Superior temporal gyrus (tissue), 1 donor: ENCODE data around the gene TMEM143.
"Not testable (repeated sequence)": the region's sequence is repeated elsewhere in the genome, so short reads cannot be mapped to it uniquely, and the experiment has no call there.

Experiments
- DNase-seq: peaks from one replicate; pipeline ENCODE4 v3.0.0-alpha.2; 2016; ENCODE audit errors: extremely low spot score

TMEM143 gene

DNA sequence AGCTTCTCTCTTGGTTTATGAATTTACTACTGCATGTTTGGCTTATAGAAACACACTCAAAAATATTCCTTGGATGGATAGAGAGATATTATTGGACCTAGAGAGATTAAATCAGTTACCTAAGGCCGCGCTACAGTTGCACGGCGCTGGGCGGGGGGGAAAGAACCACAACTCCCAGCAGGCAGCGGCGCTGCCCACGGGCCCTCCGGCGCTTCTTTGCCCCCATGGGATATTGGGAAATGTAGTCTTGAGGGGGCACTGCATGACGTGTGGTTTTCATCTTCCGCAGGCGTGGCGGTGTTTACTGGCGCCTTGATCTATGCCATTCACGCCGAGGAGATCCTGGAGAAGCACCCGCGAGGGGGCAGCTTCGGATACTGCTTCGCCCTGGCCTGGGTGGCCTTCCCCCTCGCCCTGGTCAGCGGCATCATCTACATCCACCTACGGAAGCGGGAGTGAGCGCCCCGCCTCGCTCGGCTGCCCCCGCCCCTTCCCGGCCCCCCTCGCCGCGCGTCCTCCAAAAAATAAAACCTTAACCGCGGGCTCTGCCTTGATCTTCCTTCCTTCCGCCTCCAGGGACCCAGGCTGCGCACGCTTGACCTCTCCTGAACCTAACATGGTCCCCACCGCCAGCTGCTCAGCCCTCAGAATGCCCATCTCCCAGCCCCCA is 33.6 kb downstream of the TMEM143 start:
- peak; percentile 96 for DNase-seq

DNA sequence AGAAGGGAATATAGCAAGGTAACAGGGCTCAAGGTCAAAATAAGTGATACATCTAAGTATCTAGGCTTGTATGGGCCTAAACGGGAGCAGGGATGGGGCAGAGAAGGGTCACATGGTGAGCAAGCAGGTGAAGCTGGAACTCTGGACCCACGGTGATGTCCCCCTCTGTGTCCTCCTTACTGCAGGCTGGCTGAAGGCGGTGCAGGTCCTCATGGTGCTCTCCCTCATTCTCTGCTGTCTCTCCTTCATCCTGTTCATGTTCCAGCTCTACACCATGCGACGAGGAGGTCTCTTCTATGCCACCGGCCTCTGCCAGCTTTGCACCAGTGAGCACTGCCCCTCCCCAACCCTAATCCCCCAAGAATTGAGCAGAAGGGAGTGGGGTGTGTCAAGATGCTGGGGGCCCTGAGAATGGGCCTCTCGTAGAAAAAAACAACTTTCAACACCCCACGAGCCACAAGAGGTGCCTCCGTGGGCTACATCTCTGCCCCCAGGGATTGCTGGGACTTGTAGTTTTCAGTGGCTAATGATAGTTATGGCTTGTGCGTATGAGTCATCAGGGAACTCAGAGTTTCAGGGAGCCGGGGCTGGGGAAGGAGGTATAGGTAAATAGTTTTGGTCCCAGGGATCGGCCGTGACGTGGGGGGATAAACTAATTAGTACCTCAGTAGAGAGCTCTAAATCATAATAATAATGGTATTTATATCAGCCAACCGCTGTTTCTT is 34.4 kb downstream of the TMEM143 start:
- peak; percentile 31 for DNase-seq

DNA sequence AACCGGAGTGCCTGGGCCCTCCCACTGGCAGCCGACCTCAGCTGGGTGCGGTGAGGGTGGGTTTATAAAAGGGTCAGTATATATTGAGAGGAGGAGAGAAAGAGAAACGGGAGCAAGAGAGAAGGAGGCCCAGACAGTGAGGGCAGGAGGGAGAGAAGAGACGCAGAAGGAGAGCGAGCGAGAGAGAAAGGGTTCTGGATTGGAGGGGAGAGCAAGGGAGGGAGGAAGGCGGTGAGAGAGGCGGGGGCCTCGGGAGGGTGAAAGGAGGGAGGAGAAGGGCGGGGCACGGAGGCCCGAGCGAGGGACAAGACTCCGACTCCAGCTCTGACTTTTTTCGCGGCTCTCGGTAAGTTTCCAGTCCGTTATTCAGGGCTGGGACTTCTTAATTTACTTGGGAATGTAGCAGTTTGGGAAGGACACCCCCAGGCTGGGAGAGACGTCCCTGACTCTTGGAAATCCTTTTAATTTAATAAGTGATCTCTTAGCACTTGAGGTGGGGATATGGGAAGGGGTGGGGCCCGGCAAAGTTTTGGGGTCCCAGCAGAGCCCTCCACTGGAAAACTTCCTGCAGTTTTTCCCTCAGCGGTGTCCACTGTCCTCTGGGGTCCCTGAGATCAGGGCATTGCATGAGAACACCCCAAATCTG is 38.4 kb downstream of the TMEM143 start, which contains the start of gene EMP3:
TSS of gene EMP3 (plus strand) at position 288 of the 646 bp plus-strand sequence. CDS start 1,293 bp downstream, outside the sequence.
- no peak for DNase-seq

- peak; percentile 94 for DNase-seq
These were observed 41.8 kb downstream of the TMEM143 start for GRCh38 chr19:48321622-48322591.

- no peak for DNase-seq
These were observed 42.4 kb downstream of the TMEM143 start for GRCh38 chr19:48321372-48321621.

DNA sequence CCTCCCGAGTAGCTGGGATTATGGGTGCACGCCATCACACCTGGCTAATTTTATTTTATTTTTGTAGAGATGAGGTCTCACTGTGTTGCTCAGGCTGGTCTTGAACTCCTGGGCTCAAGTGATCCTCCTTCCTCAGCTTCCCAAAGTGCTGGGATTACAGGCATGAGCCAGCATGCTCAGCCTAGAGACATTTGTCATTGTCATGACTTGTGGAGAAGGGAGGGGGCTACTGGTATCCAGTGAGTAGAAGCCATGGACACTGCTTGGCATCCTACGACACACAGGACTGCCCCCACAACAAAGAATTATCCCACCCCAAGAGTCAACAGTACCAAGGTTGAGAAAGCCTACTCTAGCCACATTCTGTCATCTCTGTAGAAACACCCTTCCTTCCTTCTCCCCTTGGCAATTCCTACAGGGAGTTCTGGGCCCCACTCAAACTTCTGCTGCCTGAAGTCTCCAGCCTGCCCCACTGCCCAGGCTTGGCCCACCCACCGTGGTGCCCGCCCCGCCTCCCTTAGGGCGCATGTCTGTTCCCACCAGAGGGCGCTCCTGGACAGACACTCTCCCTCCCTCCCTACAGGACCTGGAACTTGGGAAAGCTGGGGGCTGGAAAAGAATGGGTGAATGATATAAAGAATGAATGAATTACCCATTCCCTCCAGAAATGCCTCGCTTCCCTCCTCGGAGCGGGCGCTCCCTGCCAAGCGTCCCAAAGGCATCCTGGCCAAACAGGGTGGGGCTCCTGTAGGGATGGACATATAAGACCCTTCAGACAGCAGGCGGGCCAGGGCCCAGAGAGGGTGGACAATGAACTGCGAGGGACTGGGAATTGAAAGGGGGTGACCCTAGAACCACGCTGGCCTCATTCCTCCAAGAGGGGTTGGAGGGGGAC is 43.8 kb downstream of the TMEM143 start:
- DNase-seq: peak; percentile 76

DNA sequence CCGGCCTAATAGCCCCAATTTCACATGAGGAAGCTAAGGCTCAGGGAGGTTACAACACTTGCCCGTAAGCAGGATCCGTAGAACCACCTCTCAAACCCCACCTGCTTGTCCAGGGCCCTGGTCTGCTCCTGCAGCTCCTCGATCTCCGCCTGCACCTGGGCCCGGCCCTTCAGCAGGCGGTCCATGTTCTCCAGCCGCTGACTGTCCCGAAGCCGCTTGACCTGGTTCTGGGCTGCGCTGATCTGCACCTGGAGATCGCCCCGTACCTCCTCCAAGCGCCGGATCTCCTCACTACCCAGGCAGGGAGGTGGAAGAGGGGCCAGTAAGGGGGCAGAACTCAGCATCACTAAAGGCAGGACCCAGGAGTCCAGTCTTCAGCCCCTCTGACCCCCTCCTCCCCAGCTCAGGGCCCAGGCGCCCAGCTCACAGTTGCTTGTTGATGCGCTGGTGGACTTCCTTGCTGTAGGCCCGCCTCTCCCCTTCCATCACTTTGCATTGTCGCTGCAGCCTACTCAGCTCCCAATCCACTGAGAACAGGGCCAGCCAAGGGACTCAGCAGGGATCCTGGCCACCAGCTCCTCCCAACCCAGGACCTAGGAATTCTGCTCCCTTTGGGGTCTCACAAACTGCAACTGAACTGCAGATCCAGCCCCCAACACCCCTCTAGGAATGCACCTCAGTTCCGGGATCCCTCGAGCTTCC is 45.3 kb downstream of the TMEM143 start:
- no peak for DNase-seq

- not testable (repeated sequence) for DNase-seq
These were observed 46.1 kb downstream of the TMEM143 start for GRCh38 chr19:48317708-48317960.

DNA sequence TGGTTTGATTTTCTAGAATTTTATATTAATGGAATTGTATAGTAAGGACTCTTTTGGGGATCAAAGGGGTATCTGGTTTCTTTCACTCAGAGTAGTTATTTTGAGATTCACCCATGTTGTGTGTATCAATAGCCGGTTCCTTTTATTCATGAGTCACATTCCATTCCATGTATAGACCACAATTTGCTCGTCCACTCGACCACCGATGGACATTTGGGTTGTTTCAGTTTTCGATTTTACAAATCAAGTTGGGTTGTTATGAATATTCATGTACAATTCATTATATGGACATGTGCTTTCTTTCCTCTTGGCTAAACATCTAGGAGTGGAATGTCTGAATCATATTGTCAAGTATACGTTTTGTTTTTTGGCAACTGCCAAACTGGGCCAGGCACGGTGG is 48.0 kb downstream of the TMEM143 start:
- no peak for DNase-seq

DNA sequence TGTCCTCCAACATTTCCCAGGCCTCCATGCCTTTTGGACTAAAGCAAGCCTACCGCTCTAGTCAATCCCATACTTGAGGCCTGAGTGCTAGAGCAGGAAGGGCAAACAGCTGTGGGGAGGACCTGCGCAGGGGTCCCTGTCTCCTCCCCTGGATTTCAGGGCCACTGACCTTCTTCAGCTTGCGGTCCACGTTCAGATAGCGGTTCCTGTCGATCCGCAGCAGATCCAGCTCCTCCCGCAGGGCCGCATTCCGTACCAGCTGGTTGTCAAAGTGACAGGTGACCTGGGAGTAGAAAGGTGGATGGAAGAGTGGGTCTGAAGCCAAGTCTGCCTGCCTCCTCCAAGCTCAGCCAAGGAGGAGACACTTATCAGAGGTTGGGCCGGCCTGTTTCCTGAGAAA is 52.4 kb downstream of the TMEM143 start:
- no peak for DNase-seq

DNA sequence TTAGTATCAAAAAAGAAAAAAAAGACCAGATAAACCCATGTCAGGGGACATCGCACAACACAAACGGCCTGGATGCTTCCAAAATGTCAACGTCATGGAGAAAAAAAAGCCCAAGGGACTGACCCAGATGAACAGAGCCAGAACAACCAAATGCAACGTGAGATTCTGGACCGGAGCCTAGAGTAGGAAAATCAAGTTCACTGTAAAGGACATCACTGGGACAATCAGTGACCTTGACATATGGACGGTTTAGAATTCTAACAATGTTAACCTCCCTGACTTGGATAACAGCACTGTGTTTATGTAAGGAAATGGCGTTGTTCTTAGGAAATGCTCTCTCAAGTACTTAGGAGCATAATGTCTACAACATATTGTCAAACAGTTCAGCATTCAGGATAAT is 53.5 kb downstream of the TMEM143 start:
- DNase-seq: no peak

DNA sequence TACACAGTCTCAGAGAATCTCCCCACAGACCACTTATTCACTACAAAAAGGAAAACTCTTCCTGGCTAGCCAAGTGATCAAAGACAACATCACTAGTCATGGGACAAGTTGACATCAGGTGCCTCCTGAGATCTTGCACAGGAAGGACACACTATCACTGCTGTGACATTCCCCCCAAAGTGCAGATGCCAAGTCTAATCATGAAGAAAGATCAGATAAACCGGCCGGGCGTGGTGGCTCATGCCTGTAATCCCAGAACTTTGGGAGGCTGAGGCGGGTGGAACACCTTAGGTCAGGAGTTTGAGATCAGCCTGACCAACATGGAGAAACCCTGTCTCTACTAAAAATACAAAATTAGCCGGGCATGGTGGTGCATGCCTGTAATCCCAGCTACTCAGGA is 54.0 kb downstream of the TMEM143 start:
- DNase-seq: not testable (repeated sequence)

DNA sequence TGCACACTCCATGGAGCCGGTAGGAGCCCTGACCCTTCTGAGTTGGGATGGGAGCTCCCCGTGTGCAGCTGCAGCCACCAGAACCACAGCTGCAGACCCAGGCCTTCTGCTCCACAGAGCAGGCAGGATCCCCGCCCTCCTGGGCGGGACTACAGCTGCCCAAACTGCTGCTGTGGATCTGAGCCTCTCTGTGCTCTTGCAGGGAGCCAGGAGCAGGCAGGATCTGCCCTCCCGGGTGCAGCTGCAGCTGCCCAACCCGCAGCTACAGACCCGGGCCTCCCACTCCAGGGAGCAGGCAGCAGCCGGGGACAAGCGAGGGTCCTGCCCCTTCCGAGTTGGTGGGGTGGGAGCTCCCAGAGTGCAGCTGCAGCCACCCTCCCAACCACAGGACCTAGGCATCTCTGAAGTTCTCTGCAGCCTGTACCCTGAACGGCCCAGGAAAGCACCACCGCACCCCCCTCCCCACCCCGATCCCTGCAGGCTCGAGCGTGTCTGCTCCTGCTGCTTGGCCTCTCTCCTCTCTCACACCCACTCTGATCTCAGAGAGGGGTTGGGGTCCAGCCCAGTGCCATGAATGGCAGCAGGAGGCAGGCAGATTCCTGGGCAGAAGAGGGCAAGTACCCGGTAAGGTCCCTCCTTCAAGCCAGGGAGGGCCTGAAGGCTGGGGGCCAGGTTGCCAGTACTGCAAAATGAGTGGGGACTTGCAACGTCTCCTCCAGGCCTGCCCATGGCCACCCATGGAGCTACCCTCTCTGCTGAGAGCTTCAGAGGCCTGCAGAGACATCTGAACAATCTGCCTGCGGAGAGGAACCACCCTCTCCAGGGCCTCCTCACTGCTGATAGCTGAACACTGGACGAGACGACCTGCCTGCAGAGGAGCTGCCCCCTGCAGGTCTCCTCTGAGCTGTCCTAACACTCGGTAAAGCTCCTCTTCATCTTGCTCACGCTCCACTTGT is 54.8 kb downstream of the TMEM143 start:
- DNase-seq: no peak

GRCh38 chr19:48303866-48304265 is 59.9 kb downstream of the TMEM143 start:
- no peak for DNase-seq

- no peak for DNase-seq
These were observed 60.4 kb downstream of the TMEM143 start for GRCh38 chr19:48303367-48303766.

GRCh38 chr19:48302600-48302959 is 61.2 kb downstream of the TMEM143 start:
- DNase-seq: no peak

DNA sequence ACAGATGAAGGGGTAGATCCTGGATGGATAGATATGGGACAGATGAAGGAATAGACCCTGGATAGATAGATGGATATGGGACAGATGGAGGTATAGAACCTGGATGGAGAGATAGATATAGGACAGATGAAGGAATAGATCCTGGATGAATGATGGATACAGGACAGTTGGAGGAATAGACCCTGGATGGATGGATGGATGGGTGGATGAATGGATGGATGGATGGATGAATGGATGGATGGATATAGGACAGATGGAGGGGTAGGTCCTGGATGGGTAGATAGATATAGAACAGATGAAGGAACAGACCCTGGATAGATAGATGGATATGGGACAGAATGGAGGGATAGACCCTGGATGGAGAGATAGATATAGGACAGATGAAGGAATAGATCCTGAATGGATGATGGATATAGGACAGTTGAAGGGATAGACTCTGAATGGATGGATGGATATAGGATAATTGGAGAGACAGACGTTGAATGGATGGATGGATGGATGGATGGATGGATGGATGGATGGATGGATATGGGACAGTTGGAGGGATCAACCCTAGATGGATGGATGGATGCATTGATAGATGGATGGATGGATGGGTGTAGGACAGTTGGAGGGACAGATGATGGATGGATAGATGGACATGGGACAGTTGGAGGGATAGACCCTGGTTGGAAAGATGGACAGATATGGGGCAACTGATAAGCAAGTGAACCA is 61.7 kb downstream of the TMEM143 start:
- DNase-seq: no peak

DNA sequence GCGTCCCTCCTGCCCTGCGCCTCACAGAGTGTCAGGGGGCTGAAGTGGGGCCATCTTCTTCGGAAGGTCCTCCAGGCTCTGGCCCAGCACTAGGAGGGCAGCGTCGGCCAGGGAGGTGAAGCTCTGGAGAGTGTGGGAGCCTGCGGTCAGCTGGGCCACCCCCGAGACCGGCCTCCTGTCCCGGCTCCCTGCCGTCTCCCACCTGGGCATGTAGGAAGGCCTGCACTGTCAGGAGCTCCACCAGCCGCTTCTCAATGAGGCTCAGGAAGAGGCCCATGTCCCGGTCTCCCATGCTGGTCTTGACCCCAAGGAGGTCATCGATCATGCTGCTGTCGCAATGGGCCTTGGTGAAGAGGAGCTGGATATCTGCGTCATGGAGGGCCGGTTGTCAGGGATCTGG is 65.8 kb downstream of the TMEM143 start:
- DNase-seq: no peak
